ENCODE results near the gene NXPH4.

NXPH4 gene

GRCh38 chr12:57203791-57204190 is 12.8 kb upstream of the NXPH4 start:
- no peak for DNase-seq (ENCODE audit: low spot score in 2 of 2)
- no peak overlapping the region for H3K27ac Mint-ChIP-seq
- no peaks in the 10 kb centered on the region for H3K36me3 Mint-ChIP-seq
- H3K4me1 Mint-ChIP-seq = no peaks in the 10 kb centered on the region
- no peak for ATAC-seq (ENCODE audit: low read depth)
- H3K4me3 Mint-ChIP-seq = no peak overlapping the region
- H3K27me3 Mint-ChIP-seq = peaks cover 3% of the 10 kb centered on the region
- no peaks in the 10 kb centered on the region for H3K9me3 Mint-ChIP-seq

- H3K27me3 Mint-ChIP-seq = peaks cover 5% of the 10 kb centered on the region
- no peak overlapping the region for H3K4me3 Mint-ChIP-seq
- ATAC-seq (ENCODE audit: low read depth) (no peak), DNase-seq (ENCODE audit: low spot score in 2 of 2) (no peak)
- H3K4me1 Mint-ChIP-seq = no peaks in the 10 kb centered on the region
- H3K27ac Mint-ChIP-seq = no peak overlapping the region
- no peaks in the 10 kb centered on the region for H3K9me3 Mint-ChIP-seq
- no peaks in the 10 kb centered on the region for H3K36me3 Mint-ChIP-seq
Observed at GRCh38 chr12:57204454-57204853, 12.1 kb upstream of the NXPH4 start.

GRCh38 chr12:57205186-57205585 is 11.4 kb upstream of the NXPH4 start:
- H3K36me3 Mint-ChIP-seq = no peaks in the 10 kb centered on the region
- ATAC-seq (ENCODE audit: low read depth) (no peak), DNase-seq (ENCODE audit: low spot score in 2 of 2) (no peak)
- no peak overlapping the region for H3K27ac Mint-ChIP-seq
- H3K4me3 Mint-ChIP-seq = no peak overlapping the region
- H3K27me3 Mint-ChIP-seq = peaks cover 5% of the 10 kb centered on the region
- H3K9me3 Mint-ChIP-seq = no peaks in the 10 kb centered on the region
- no peaks in the 10 kb centered on the region for H3K4me1 Mint-ChIP-seq

- no peak for ATAC-seq (ENCODE audit: low read depth)
- Mint-ChIP-seq H3K36me3 (no peaks in the 10 kb centered on the region), H3K4me3 (no peak overlapping the region), H3K9me3 (no peaks in the 10 kb centered on the region), H3K27me3 (peaks cover 8% of the 10 kb centered on the region), H3K27ac (no peak overlapping the region), H3K4me1 (peaks cover 2% of the 10 kb centered on the region)
- DNase-seq (ENCODE audit: low spot score in 2 of 2) = no peak
Observed at GRCh38 chr12:57205931-57206330, 10.7 kb upstream of the NXPH4 start.

- no peak for ATAC-seq (ENCODE audit: low read depth)
- Mint-ChIP-seq H3K27ac (no peak overlapping the region), H3K27me3 (peaks cover 5% of the 10 kb centered on the region), H3K4me3 (no peak overlapping the region), H3K36me3 (no peaks in the 10 kb centered on the region), H3K9me3 (no peaks in the 10 kb centered on the region), H3K4me1 (peaks cover 2% of the 10 kb centered on the region)
- no peak for DNase-seq (ENCODE audit: low spot score in 2 of 2)
Observed at GRCh38 chr12:57207731-57208630, 8.6 kb upstream of the NXPH4 start.

- H3K4me1 Mint-ChIP-seq = peaks cover 8% of the 10 kb centered on the region
- ATAC-seq (ENCODE audit: low read depth) (no peak), DNase-seq (ENCODE audit: low spot score in 2 of 2) (no peak)
- H3K36me3 Mint-ChIP-seq = no peaks in the 10 kb centered on the region
- H3K27ac Mint-ChIP-seq = no peak overlapping the region
- H3K9me3 Mint-ChIP-seq = no peaks in the 10 kb centered on the region
- peaks cover 5% of the 10 kb centered on the region for H3K27me3 Mint-ChIP-seq
- no peak overlapping the region for H3K4me3 Mint-ChIP-seq
Observed at GRCh38 chr12:57208631-57209282, 7.8 kb upstream of the NXPH4 start.

- Mint-ChIP-seq H3K27ac (no peak overlapping the region), H3K4me3 (no peak overlapping the region), H3K27me3 (peaks cover 10% of the 10 kb centered on the region), H3K36me3 (no peaks in the 10 kb centered on the region), H3K9me3 (no peaks in the 10 kb centered on the region), H3K4me1 (peaks cover 18% of the 10 kb centered on the region)
- DNase-seq (ENCODE audit: low spot score in 2 of 2) (no peak), ATAC-seq (ENCODE audit: low read depth) (no peak)
Observed at GRCh38 chr12:57209916-57210315, 6.7 kb upstream of the NXPH4 start.

- H3K4me3 Mint-ChIP-seq = no peak overlapping the region
Observed at GRCh38 chr12:57210461-57210860, 6.1 kb upstream of the NXPH4 start.

GRCh38 chr12:57210926-57211692 is 5.5 kb upstream of the NXPH4 start:
- H3K27ac Mint-ChIP-seq = no peak overlapping the region
- DNase-seq (ENCODE audit: low spot score in 2 of 2) (no peak), ATAC-seq (ENCODE audit: low read depth) (no peak)
- no peak overlapping the region for H3K4me3 Mint-ChIP-seq
- no peaks in the 10 kb centered on the region for H3K36me3 Mint-ChIP-seq
- no peaks in the 10 kb centered on the region for H3K9me3 Mint-ChIP-seq
- H3K27me3 Mint-ChIP-seq = peaks cover 15% of the 10 kb centered on the region
- H3K4me1 Mint-ChIP-seq = peaks cover 28% of the 10 kb centered on the region

More at GRCh38 chr12:57210461-57210860, 6.1 kb upstream of the NXPH4 start:
- Mint-ChIP-seq H3K27me3 (peaks cover 12% of the 10 kb centered on the region), H3K9me3 (no peaks in the 10 kb centered on the region), H3K36me3 (no peaks in the 10 kb centered on the region), H3K4me1 (peaks cover 23% of the 10 kb centered on the region), H3K27ac (no peak overlapping the region)
- no peak for ATAC-seq (ENCODE audit: low read depth)
- no peak for DNase-seq (ENCODE audit: low spot score in 2 of 2)

GRCh38 chr12:57211791-57212700 is 4.5 kb upstream of the NXPH4 start:
- ATAC-seq (ENCODE audit: low read depth) (no peak), DNase-seq (ENCODE audit: low spot score in 2 of 2) (no peak)
- H3K9me3 Mint-ChIP-seq = no peaks in the 10 kb centered on the region
- H3K4me1 Mint-ChIP-seq = peaks cover 28% of the 10 kb centered on the region
- no peaks in the 10 kb centered on the region for H3K36me3 Mint-ChIP-seq
- H3K27ac Mint-ChIP-seq = no peak overlapping the region
- peaks cover 15% of the 10 kb centered on the region for H3K27me3 Mint-ChIP-seq
- H3K4me3 Mint-ChIP-seq = no peak overlapping the region

- Mint-ChIP-seq H3K27me3 (peaks cover 18% of the 10 kb centered on the region), H3K9me3 (no peaks in the 10 kb centered on the region), H3K27ac (no peak overlapping the region), H3K36me3 (peaks cover 2% of the 10 kb centered on the region), H3K4me3 (no peak overlapping the region), H3K4me1 (peaks cover 34% of the 10 kb centered on the region)
- DNase-seq (ENCODE audit: low spot score in 2 of 2) = no peak
- ATAC-seq (ENCODE audit: low read depth) = no peak
Observed at GRCh38 chr12:57212701-57213057, 3.9 kb upstream of the NXPH4 start.

- peak overlapping the region; percentile 45 for H3K4me3 Mint-ChIP-seq
- H3K4me1 Mint-ChIP-seq = peaks cover 38% of the 10 kb centered on the region
- H3K9me3 Mint-ChIP-seq = no peaks in the 10 kb centered on the region
- peaks cover 18% of the 10 kb centered on the region for H3K27me3 Mint-ChIP-seq
- no peak overlapping the region for H3K27ac Mint-ChIP-seq
- H3K36me3 Mint-ChIP-seq = peaks cover 2% of the 10 kb centered on the region
- ATAC-seq (ENCODE audit: low read depth) (peak; percentile 40), DNase-seq (ENCODE audit: low spot score in 2 of 2) (peak; percentile 86 to 93)
Observed at GRCh38 chr12:57213058-57213715, 3.4 kb upstream of the NXPH4 start.

Data from memory B cell (primary cell).